Mammary epithelial cell (primary cell): ENCODE data around the gene PAQR6.

Experiments
- EZH2 ChIP-seq: IDR thresholded peaks from 2 replicates; pipeline ENCODE4 v1.6.1; 2012; ENCODE audit warnings: low read length, inconsistent platforms, borderline replicate concordance
- TF ChIP-seq, protein P1 (sequence below), 2 donors: IDR thresholded peaks in 1 of 2; conservative IDR thresholded peaks in 1 of 2; 2 replicates each; pipeline ENCODE4 v1.5.1; 2011 to 2012; ENCODE audit warnings: inconsistent platforms in 2 of 2, low read length in 2 of 2, mild to moderate bottlenecking in 2 of 2, control low read depth in 1 of 2, low read depth in 1 of 2; ENCODE audit not compliant: insufficient read depth in 1 of 2; ENCODE audit errors: extremely low read depth in 1 of 2

DNA sequence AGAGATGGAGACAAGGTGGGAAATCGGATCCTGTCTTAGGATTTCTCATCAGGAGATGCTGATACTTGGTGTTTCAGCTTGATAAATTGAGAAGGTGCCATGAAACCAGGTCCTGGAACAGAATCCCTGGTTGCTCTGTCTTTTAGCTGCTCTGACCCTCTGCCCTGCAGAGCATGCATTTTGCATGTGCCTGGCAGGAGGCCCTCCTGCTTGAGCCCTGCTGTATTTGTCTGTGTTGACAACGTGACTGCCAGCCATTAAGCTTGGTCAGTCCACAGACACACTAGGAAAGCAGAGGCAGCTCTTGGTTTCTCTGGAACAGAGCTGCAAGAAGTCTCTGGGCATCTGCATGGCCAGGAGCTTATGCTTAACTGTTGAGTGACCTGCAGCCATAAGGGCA, 51.4 kb downstream of the PAQR6 start:
- TF ChIP-seq, protein P1, sequence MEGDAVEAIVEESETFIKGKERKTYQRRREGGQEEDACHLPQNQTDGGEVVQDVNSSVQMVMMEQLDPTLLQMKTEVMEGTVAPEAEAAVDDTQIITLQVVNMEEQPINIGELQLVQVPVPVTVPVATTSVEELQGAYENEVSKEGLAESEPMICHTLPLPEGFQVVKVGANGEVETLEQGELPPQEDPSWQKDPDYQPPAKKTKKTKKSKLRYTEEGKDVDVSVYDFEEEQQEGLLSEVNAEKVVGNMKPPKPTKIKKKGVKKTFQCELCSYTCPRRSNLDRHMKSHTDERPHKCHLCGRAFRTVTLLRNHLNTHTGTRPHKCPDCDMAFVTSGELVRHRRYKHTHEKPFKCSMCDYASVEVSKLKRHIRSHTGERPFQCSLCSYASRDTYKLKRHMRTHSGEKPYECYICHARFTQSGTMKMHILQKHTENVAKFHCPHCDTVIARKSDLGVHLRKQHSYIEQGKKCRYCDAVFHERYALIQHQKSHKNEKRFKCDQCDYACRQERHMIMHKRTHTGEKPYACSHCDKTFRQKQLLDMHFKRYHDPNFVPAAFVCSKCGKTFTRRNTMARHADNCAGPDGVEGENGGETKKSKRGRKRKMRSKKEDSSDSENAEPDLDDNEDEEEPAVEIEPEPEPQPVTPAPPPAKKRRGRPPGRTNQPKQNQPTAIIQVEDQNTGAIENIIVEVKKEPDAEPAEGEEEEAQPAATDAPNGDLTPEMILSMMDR (conservative IDR thresholded peaks at IDR 0.05 in 1 of 2, IDR thresholded peaks at IDR 0.05 in 1 of 2; ENCODE audit: extremely low read depth in 1 of 2, insufficient read depth in 1 of 2, low read depth in 1 of 2, low read length in 2 of 2), result no peak
- no peak for TF ChIP-seq EZH2
